K562 (cell line): ENCODE measurements around the gene USP10. TPM values are rescaled to one million over a fixed set of nuclear protein-coding genes. Genes with fewer than 3 reads are reported as not detected.

Experiments used
- ARID1B ChIP-seq: fragments of 450-650 bp; IDR thresholded peaks from 2 replicates; pipeline ENCODE4 v1.6.1; 2016; ENCODE audit warnings: antibody characterized with exemption, mild to moderate bottlenecking, inconsistent platforms
- CREM ChIP-seq: IDR thresholded peaks from 2 replicates; pipeline ENCODE4 v1.6.1; 2014; ENCODE audit warnings: antibody characterized with exemption, low read depth
- ETV5 ChIP-seq: sonication (generic); formaldehyde crosslinking; IDR thresholded peaks from 2 replicates; pipeline ENCODE4 v1.4.0; 2020; ENCODE audit warnings: low read depth, mild to moderate bottlenecking, missing genetic modification reagents
- GABPB1 ChIP-seq: sonication (generic); formaldehyde crosslinking; IDR thresholded peaks from 2 replicates; pipeline ENCODE4 v1.8.0; 2022; ENCODE audit warnings: mild to moderate bottlenecking, missing genetic modification reagents
- HDAC1 ChIP-seq, 2 experiments: fragments of 450-650 bp; IDR thresholded peaks; 2 replicates each; pipeline ENCODE4 v1.6.1; 2016 to 2017; ENCODE audit warnings: inconsistent platforms in 1 of 2, mild to moderate bottlenecking in 1 of 2, moderate library complexity in 1 of 2
- JUN ChIP-seq, 2 experiments: sonication (generic) in 1 of 2; formaldehyde crosslinking in 1 of 2; IDR thresholded peaks; 2 replicates each; pipeline versions ENCODE4 v1.6.1 to v1.8.0; 2012 to 2022; ENCODE audit warnings: borderline replicate concordance in 2 of 2, mild to moderate bottlenecking in 2 of 2, improper control_type of control experiment in 1 of 2, low read depth in 1 of 2, low read length in 1 of 2, missing genetic modification reagents in 1 of 2
- LARP7 ChIP-seq: fragments of 450-650 bp; IDR thresholded peaks from 2 replicates; pipeline ENCODE4 v1.6.1; 2016
- LCOR ChIP-seq: sonication (generic); formaldehyde crosslinking; IDR thresholded peaks from 2 replicates; pipeline ENCODE4 v1.8.0; 2022; ENCODE audit warnings: mild to moderate bottlenecking, missing genetic modification reagents
- NCOA6 ChIP-seq: fragments of 450-650 bp; IDR thresholded peaks from 2 replicates; pipeline ENCODE4 v1.6.1; 2017; ENCODE audit warnings: mild to moderate bottlenecking
- NR1H2 ChIP-seq: sonication (generic); formaldehyde crosslinking; IDR thresholded peaks from 2 replicates; pipeline ENCODE4 v1.4.0; 2020; ENCODE audit warnings: mild to moderate bottlenecking, missing genetic modification reagents
- POLR2A ChIP-seq: fragments of 450-650 bp; conservative IDR thresholded peaks from 2 replicates; pipeline ENCODE4 v1.6.1; 2016
- PTRF ChIP-seq: fragments of 450-650 bp; IDR thresholded peaks from 2 replicates; pipeline ENCODE4 v1.6.1; 2016; ENCODE audit warnings: mild to moderate bottlenecking, missing genetic modification characterization, missing compliant biosample characterization
- RBM15 ChIP-seq: fragments of 200-400 bp; formaldehyde crosslinking; IDR thresholded peaks from 2 replicates; pipeline ENCODE4 v1.6.1; 2018; ENCODE audit warnings: mild to moderate bottlenecking, low read length, moderate library complexity; ENCODE audit not compliant: insufficient read depth
- RUNX1 ChIP-seq: sonication (generic); IDR thresholded peaks from 2 replicates; pipeline ENCODE4 v1.6.1; 2016; ENCODE audit warnings: antibody characterized with exemption, low read depth
- SNRNP70 ChIP-seq: fragments of 200-400 bp; formaldehyde crosslinking; optimal IDR thresholded peaks from 2 replicates; pipeline ENCODE3; 2017; ENCODE audit warnings: low read depth, low read length
- YY1 ChIP-seq, 3 experiments: IDR thresholded peaks; 2 replicates each; pipeline ENCODE4 v1.6.1; 2011; ENCODE audit warnings: low read length in 2 of 3, mild to moderate bottlenecking in 2 of 3, moderate library complexity in 2 of 3, borderline replicate concordance in 1 of 3, control low read depth in 1 of 3, low read depth in 1 of 3; ENCODE audit not compliant: insufficient read depth in 3 of 3, insufficient replicate concordance in 2 of 3, control insufficient read depth in 1 of 3, insufficient read length in 1 of 3; ENCODE audit errors: extremely low read depth in 1 of 3
- ZBTB7A ChIP-seq: IDR thresholded peaks from 2 replicates; pipeline ENCODE4 v1.6.1; 2011; ENCODE audit warnings: low read depth, mild to moderate bottlenecking, low read length, moderate library complexity, borderline replicate concordance; ENCODE audit not compliant: control insufficient read depth
- ZNF140 ChIP-seq: fragments of 250-450 bp; sonication (Bioruptor Pico); IDR thresholded peaks from 2 replicates; pipeline ENCODE4 v1.8.0; 2021; ENCODE audit warnings: moderate library complexity, mild to moderate bottlenecking, inconsistent platforms
- ZNF197 ChIP-seq: fragments of 200-800 bp; sonication (Bioruptor generic); IDR thresholded peaks from 2 replicates; pipeline ENCODE4 v1.6.1; 2016; ENCODE audit warnings: low read depth, missing genetic modification characterization, missing compliant biosample characterization
- ZNF551 ChIP-seq: fragments of 250-450 bp; sonication (Bioruptor Pico); IDR thresholded peaks from 2 replicates; pipeline ENCODE4 v1.5.0; 2021; ENCODE audit warnings: mild to moderate bottlenecking, moderate library complexity
- polyA plus RNA-seq, 8 experiments: library from polyadenylated mRNA; depleted of rRNA in 4 of 8; stranded (reverse) in 5 of 8; unstranded in 3 of 8; fragments of >200 nt; fragmentation: Nextera tagmentation in 2 of 8; fragmentation: Illumina TruSeq in 1 of 8; extraction: Ambion mirVana in 2 of 8; extraction: Trizol in 1 of 8; gene quantifications; 2 replicates each; pipeline versions ENCODE4 v1.2.1 to v1.2.3, GENCODE V29; 2011 to 2014; ENCODE audit warnings: inconsistent platforms in 1 of 8, missing spikeins in 1 of 8
- total RNA-seq, 7 experiments: library from RNA; depleted of rRNA in 6 of 7; stranded (reverse); fragments of >200 nt in 6 of 7; fragmentation: Illumina TruSeq in 2 of 7; extraction: Trizol in 2 of 7; gene quantifications; 2 replicates each; pipeline versions ENCODE4 v1.2.1 to v1.2.3, GENCODE V29; 2011 to 2021; ENCODE audit warnings: low replicate concordance in 1 of 7
- TF ChIP-seq, protein P1 (sequence below): fragments of 450-650 bp; IDR thresholded peaks from 2 replicates; pipeline ENCODE4 v1.6.1; 2017; ENCODE audit warnings: antibody characterized with exemption, mild to moderate bottlenecking
- TF ChIP-seq, protein P2 (sequence below): fragments of 450-650 bp; IDR thresholded peaks from 2 replicates; pipeline ENCODE4 v1.6.1; 2016; ENCODE audit warnings: borderline replicate concordance

USP10 gene
- total and polyA plus RNA-seq, 9 of the 15 experiments (the other 6 are each of a cell fraction or from before 2014, with no cell fraction given) = 61.7 to 197 (median 116) TPM

DNA sequence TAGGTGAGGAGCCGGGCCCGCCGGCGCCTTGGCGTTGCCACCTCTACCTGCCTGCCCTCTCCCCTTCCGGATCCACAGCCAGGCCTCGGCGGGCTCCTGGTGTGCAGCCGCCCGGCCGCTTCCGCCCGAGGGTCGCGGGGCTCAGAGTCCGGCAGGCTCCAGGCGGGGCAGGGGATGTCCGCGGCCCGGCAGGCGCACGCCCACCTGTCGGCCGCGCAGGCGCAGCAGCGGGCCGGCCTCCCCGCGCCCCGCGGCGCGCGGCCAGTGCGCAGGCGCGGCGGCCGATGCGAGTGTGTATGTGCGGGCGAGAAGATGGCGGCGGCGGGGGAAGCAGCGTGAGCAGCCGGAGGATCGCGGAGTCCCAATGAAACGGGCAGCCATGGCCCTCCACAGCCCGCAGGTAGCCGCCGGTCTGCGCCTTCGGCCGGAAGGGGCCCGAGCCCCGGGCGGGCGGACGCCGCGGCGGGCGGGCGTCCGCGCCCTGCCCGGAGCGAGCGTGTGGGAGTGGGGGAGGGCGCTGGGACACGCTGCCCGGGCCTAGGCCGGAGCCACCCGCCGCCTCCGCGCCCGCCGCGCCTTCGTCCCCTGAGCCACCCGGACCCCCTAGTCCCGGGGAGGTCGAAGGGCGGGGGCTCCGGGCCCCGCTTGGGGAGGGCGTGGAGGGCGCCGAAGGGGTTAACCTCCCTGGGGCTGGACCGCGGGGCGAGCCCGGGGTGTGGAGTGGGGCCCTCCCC lies at the start of gene USP10 (continued):
- TF ChIP-seq, protein P1, sequence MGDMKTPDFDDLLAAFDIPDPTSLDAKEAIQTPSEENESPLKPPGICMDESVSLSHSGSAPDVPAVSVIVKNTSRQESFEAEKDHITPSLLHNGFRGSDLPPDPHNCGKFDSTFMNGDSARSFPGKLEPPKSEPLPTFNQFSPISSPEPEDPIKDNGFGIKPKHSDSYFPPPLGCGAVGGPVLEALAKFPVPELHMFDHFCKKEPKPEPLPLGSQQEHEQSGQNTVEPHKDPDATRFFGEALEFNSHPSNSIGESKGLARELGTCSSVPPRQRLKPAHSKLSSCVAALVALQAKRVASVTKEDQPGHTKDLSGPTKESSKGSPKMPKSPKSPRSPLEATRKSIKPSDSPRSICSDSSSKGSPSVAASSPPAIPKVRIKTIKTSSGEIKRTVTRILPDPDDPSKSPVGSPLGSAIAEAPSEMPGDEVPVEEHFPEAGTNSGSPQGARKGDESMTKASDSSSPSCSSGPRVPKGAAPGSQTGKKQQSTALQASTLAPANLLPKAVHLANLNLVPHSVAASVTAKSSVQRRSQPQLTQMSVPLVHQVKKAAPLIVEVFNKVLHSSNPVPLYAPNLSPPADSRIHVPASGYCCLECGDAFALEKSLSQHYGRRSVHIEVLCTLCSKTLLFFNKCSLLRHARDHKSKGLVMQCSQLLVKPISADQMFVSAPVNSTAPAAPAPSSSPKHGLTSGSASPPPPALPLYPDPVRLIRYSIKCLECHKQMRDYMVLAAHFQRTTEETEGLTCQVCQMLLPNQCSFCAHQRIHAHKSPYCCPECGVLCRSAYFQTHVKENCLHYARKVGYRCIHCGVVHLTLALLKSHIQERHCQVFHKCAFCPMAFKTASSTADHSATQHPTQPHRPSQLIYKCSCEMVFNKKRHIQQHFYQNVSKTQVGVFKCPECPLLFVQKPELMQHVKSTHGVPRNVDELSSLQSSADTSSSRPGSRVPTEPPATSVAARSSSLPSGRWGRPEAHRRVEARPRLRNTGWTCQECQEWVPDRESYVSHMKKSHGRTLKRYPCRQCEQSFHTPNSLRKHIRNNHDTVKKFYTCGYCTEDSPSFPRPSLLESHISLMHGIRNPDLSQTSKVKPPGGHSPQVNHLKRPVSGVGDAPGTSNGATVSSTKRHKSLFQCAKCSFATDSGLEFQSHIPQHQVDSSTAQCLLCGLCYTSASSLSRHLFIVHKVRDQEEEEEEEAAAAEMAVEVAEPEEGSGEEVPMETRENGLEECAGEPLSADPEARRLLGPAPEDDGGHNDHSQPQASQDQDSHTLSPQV = peak; percentile 63; the same call in 1 of the 2 replicates
- TF ChIP-seq ZNF551 (CRISPR knock-in tag) (no peak), RUNX1 (0 out of 2 replicates have a peak, but pooled peaks have one; percentile 52), JUN (IDR thresholded peaks at IDR 0.05; ENCODE audit: borderline replicate concordance, low read depth, low read length) (no peak), JUN (CRISPR knock-in tag; IDR thresholded peaks at IDR 0.05; ENCODE audit: borderline replicate concordance) (no peak), YY1 (IDR thresholded peaks at IDR 0.05; ENCODE audit: borderline replicate concordance in 1 of 3, control insufficient read depth in 1 of 3, extremely low read depth in 1 of 3, insufficient read depth in 3 of 3, insufficient read length in 1 of 3, insufficient replicate concordance in 2 of 3, low read depth in 1 of 3, low read length in 2 of 3) (peak; percentile 90 to 96 (median 93)), ARID1B (no peak), NR1H2 (no peak), ETV5 (CRISPR knock-in tag) (no peak), ZBTB7A (peak; percentile 93), GABPB1 (CRISPR knock-in tag) (peak; percentile 63; the same call in 1 of the 2 replicates), PTRF (tag) (no peak), SNRNP70 (no peak), RBM15 (no peak), LCOR (no peak), HDAC1 (IDR thresholded peaks at IDR 0.05) (peak; percentile 35 to 76; a peak in 1 of 4 replicates), ZNF140 (CRISPR knock-in tag) (no peak), POLR2A (peak; percentile 68), CREM (peak; percentile 6; the same call in 1 of the 2 replicates), ZNF197 (no peak), LARP7 (no peak), NCOA6 (no peak)
- TF ChIP-seq, protein P2, sequence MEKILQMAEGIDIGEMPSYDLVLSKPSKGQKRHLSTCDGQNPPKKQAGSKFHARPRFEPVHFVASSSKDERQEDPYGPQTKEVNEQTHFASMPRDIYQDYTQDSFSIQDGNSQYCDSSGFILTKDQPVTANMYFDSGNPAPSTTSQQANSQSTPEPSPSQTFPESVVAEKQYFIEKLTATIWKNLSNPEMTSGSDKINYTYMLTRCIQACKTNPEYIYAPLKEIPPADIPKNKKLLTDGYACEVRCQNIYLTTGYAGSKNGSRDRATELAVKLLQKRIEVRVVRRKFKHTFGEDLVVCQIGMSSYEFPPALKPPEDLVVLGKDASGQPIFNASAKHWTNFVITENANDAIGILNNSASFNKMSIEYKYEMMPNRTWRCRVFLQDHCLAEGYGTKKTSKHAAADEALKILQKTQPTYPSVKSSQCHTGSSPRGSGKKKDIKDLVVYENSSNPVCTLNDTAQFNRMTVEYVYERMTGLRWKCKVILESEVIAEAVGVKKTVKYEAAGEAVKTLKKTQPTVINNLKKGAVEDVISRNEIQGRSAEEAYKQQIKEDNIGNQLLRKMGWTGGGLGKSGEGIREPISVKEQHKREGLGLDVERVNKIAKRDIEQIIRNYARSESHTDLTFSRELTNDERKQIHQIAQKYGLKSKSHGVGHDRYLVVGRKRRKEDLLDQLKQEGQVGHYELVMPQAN = 0 out of 2 replicates have a peak, but pooled peaks have one; percentile 7
